CD4-positive, alpha-beta T cell treated with Interferon gamma for 1 hour (primary cell): ENCODE results near the gene OR4D10.
"Not testable (repeated sequence)": the region's sequence is repeated elsewhere in the genome, so short reads cannot be mapped to it uniquely, and the experiment has no call there.

Experiments
- DNase-seq: peaks from one replicate; pipeline ENCODE4 v3.0.0-alpha.2; 2020

The OR4D10 gene

GRCh38 chr11:59473015-59473414 is at the start of gene OR4D10:
OR4D10 (plus strand) TSS chr11:59473315; CDS start chr11:59477430, 4,115 bp downstream.
- DNase-seq, result no peak

DNA sequence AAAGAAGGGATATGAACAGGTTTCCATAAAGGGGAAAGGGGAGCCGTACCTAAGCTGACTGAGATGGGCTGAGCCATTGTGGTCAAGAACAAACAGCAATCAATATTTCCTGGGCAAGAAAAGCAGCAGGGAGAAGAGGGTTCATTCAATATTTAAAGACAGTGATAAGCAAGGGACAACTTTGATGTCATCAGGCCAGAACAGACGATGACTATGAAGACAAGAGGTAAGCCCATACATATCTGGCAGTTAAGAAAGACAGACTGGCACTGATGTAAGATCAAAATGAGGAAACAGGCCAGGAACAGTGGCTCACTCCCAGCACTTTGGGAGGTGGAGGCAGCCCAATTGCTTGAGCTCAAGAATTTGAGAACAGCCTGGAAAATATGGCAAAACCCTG is 49.3 kb upstream of the OR4D10 start:
- DNase-seq, result no peak

DNA sequence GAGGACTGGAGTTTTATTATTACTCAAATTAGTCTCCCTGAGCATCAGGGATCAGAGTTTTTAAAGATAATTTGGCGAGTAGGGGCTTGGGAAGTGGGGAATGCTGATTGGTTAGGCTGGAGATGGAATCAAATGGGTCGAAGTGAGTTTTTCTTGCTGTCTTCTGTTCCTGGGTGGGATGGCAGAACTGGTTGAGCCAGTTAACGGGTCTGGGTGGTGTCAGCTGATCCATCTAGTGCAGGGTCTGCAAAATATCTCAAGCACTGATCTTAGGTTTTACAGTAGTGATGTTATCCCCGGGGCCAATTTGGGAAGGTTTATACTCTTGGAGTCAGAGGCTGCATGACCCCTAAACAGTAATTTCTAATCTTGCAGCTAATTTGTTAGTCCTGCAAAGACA is 48.0 kb upstream of the OR4D10 start:
- no peak for DNase-seq

- DNase-seq, result no peak
Observed at GRCh38 chr11:59426361-59427067, 46.6 kb upstream of the OR4D10 start, which contains the start of gene OR5A2. OR5A2 (minus strand) TSS chr11:59426413; CDS start chr11:59422953, 3,460 bp downstream.

DNA sequence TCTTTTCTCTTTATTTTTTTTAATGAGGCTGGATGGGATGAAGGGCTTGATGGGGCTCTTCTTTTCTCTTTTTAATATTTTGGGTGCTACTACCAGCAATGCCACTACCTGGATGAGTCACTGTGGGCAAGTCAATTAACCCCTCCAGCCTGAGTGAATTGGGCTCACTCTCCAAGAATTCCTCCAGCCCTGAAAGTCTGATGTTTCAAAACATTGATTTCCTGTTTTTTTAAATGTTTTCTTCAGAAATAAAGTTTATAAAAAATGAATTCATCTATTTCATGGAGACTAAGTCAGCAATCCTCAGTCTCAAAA is 46.1 kb upstream of the OR4D10 start:
- no peak for DNase-seq

DNA sequence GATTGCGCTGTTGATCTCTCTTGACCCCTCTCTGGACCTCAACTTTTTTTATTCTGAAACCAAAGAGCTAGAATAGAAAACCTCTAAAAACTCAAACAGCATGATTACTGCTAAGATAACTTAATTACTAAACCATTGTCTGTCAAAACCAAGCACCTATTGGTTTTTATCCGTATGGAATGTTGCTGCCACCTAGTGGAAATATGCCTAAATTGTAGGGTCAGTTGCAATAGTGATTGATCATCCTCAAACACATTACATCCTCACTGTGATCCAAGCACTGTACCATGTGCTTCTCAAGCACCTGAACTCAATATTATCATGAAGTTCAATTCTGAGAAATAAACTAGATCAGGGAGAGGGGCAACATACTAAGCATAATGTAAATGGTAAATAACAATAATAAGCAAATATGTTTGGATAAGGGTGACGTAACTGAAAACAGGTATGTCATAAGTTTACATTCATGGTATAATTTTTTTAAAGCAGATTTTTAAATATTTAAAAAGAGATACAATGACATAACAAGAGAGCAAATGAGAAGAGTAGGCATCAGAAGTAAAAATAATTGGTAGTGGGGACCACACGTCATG is 43.1 kb upstream of the OR4D10 start:
- no peak for DNase-seq

DNA sequence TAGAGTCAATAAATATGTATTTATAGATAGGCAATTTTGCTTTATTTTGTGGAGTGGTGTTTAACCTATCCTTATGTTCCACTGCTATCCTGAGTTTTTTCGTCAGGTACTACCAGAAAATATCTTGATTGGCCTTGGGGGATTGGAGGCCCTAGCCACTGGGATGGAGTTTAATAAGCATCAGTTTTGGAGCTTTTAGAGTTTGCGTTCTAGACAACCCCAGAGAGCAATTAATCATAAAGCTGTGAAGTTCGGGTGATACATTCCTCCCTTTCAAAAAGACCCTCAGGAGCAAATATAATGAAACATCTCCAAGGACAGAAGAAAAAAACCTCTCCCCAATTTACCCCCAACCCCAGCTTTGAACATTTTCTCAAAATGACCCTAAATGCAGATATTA is 36.9 kb upstream of the OR4D10 start, which contains the start of gene OR5A1:
Gene OR5A1, plus strand, starts transcription at position 301 of the 400 bp plus-strand sequence. CDS start 6,700 bp downstream, outside the sequence.
- no peak for DNase-seq

DNA sequence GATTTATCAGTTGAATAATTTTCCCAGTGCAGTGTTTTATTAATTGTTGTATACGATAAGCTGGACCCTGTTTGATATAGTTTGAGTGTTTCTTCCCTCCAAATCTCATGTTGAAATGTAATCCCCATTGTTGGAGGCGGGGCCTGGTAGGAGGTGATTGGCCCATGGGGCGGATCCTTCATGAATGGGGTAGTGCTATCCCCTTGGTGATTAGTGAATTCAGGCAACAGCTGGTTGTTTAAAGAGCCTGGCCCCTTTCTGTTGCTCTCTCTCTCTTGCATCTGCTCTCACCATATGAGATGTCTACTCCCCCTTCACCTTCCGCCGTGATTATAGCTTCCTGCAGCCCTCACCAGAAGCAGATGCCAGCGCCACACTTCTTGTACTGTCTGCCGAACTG is 35.3 kb upstream of the OR4D10 start:
- no peak for DNase-seq

DNA sequence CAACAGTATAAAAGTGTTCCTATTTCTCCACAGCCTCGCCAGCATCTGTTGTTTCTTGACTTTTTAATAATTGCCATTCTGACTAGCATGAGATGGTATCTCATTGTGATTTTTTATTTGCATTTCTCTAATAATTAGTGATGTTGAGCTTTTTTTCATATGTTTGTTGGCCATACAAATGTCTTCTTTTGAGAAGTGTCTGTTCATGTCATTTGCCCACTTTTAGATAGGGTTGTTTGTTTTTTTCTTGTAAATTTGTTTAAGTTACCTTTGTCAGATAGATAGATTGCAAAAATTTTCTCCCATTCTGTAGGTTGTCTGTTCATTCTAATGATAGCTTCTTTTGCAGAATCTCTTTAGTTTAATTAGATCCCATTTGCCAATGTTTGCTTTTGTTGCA is 27.5 kb upstream of the OR4D10 start:
- not testable (repeated sequence) for DNase-seq

DNA sequence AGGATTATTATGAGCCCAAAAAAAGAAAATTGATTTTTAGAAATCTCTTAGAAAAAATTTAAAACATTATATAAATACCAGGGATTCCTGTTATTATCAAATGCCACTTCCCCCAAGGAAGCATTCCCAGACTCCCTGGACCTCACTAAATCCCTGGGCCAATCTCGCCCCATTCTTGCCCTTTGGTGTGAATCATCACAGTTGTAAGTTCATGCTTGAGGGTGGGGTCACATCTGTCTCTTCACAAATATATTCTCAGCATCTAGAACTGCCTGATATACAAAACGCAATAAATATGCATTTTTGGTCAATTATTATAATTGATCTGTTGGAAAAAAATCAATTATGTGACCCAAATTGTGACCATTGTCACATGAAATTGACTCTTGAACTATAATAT is 24.6 kb upstream of the OR4D10 start:
- no peak for DNase-seq

DNA sequence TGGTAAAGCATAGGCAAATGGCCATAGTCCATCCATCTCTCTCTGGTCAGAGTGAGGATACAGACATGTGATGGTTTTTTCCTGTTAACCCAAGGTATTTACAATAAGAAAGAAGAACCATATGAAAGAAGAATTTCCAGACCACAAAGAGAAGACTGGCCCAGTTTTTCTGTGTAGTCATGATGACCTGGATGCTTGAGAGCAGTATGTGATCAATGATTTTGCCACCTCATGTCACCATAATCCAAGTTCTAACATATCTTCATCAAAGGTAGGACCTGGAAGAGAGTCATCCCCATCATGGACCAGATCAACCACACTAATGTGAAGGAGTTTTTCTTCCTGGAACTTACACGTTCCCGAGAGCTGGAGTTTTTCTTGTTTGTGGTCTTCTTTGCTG is 16.5 kb upstream of the OR4D10 start, which contains the start of gene OR4D6:
Gene OR4D6, plus strand, starts transcription at position 301 of the 400 bp plus-strand sequence. Its CDS starts 0 bp downstream, at position 301.
- DNase-seq, result no peak

DNA sequence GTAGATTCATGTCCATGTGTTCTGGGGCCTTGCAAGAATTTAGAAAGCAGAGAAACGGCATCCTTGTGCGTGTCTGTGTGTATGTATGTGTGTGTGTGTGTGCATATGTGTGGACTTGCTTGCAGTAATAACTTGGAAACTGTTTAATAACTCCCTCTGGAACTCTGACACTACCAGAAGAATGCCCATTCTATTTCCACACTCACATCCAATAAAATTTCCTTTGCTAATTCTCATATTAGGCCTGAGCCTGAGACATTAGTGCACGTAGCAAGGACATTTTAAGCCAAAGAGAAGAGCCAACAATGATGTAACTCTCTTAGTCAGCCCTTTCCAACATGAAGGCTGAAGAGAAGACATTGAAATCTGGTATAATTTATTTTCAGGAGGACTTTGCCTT is 13.2 kb upstream of the OR4D10 start:
- DNase-seq, result no peak

DNA sequence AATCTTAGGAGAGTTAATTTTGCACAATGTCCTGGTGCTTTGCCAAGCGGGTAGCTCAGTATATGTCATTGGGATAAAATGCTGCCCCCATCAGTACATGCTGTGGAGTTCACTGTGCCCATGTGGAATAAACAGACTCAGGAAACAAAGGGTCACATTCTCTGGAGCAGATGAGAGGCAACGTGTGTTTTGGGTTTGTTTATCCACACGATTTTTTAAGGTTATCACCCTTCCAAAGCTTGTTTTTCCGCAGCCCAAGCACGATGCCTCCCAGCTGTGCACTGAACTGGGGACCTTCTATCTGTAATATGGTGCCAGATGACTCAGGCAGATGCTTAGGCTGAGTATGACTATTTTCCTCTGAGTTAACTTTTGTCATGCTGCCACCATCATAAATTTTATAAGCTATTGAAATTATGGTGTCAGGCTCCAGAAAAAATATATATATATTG is 9.9 kb upstream of the OR4D10 start:
- no peak for DNase-seq

- no peak for DNase-seq
Observed at GRCh38 chr11:59475176-59475575, 2.1 kb downstream of the OR4D10 start.

GRCh38 chr11:59479906-59480305 is 6.8 kb downstream of the OR4D10 start:
- no peak for DNase-seq

DNA sequence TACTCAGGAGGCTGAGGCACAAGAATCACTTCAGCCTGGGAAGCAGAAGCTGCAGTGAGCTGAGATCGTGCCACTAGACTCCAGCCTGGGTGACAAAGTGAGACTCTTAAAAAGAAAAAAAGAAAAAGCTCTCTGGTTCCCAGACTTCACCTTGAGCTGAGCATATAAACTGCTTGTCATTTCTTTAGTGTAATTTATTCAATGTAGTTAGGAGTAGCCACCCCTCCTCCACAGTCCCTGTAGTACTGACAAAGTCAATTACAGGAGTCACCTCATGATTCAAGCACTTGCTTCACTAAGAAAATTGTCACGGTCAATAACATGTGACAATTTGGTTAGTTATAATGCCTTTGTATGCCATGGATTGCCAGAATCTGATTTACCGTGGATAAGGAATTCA is 7.2 kb downstream of the OR4D10 start:
- DNase-seq, result no peak

DNA sequence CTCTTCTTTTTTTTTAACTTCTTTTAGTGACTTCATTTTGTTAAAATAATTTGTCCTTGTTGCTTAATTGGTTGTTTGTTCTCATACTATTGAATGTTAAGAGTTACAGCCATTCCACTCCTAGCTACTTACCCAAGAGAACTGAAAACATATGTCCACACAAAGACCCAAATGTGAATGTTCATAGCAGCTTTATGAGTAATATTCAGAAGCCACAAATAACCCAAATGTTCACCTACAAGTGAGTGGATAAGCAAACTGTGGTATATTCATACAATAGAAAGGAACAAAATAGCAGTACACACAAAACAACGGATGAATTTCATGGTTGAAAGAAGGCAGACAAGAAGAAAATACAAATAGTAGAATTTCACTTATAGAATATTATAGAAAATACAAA is 28.8 kb downstream of the OR4D10 start:
- DNase-seq, result no peak

DNA sequence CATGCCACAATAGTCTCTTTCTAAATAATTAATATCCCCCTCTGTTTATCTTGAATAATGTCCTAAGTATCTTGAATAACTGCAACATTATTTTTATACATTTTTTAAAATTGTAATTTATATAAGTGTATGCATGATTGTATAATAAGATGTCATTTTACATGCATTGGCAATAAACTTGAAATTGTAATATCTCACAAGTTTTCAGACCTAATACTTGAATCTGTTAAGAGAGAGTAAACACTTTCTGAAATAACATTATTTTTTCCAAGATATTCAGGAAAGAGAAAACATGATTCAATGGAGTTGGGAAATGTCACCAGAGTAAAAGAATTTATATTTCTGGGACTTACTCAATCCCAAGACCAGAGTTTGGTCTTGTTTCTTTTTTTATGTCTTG is 30.2 kb downstream of the OR4D10 start, which contains the start of gene OR4D11:
Gene OR4D11, plus strand, starts transcription at position 301 of the 400 bp plus-strand sequence. Its CDS starts 0 bp downstream, at position 301.
- no peak for DNase-seq

DNA sequence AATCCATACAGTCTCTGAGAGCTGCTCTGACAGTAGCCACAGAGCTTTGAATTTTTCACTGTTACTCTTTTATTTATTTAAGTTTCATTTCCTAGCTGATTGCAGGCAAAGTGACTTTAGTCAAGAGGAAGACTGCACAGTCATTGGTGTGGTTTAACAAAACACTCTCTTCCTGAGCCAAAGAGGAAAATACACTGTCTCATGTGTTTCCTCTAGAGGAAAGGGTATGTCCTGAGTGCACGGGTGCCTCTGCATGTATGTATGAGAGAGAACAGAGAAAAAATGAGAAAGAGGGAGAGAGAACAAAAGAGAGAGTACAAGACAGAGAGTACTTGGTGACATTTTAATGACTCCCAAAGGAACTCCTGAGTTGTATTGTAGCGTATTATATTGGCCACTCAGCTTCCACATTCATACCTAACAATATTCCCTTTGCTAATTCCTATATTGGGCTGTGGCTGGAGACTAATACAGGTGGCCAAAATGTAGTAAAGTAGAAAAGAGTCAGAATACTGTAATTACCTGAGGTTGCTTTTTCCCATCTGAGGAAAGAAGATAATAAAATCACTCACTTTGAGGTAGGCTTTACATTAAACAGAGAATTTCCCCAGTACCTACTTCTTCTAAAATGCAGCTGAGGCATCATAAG is 38.0 kb downstream of the OR4D10 start, which contains the start of gene OR4D9:
Gene OR4D9, plus strand, starts transcription at position 599 of the 649 bp plus-strand sequence. CDS start 3,374 bp downstream, outside the sequence.
- no peak for DNase-seq

GRCh38 chr11:59511675-59512074 is 38.6 kb downstream of the OR4D10 start:
- no peak for DNase-seq

DNA sequence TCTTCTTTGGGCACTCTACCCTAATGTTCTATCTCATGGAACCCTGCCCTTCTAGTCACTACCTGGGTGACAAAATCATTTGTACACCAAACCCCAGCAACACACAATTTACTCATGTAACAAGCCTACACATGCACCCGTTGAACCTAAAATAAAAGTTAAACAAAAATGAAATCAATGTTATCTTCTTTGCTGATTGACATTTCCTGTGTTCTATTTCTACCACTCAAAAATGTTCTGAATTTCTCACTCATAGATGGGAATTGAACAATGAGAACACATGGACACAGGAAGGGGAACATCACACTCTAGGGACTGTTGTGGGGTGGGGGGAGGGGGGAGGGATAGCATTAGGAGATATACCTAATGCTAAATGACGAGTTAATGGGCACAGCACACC is 47.0 kb downstream of the OR4D10 start:
- not testable (repeated sequence) for DNase-seq

DNA sequence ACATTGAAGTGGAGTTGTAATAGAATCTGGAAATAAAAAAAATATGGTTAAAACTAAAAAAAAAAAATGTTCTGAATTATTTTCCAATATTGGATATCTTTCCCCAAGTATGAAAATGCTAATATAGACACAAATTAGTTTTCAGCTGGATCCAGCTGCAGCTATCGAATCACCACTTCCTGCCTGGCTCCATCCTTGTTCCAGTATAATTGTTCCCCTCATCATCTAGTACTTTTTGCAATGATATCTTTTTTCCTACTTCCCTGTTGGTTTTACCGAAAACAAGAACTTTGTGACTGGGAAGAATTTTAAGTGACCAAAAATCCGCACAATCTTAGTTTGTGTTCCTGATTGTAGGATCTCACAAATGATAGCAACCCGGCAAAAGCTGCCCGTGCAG is 47.6 kb downstream of the OR4D10 start:
- no peak for DNase-seq

DNA sequence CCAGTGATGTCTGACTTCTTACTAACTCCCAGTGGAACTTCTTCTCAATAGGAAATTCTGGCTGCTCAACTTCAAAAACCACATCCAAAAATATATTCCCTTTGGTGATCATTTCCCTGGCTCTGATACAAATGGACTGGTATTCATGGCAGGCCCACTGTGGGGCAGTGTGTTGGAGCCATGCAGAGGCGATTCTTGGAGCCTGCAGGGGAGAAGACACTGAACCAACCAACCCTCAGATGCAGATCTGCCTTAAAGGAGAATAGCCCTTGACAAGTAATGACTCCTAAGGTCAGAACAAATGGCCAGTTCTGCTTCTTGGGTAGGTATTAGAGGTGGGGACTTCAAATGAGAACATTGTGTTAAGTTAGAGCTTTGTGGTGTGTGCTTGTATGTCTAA is 50.4 kb downstream of the OR4D10 start:
- DNase-seq, result no peak

DNA sequence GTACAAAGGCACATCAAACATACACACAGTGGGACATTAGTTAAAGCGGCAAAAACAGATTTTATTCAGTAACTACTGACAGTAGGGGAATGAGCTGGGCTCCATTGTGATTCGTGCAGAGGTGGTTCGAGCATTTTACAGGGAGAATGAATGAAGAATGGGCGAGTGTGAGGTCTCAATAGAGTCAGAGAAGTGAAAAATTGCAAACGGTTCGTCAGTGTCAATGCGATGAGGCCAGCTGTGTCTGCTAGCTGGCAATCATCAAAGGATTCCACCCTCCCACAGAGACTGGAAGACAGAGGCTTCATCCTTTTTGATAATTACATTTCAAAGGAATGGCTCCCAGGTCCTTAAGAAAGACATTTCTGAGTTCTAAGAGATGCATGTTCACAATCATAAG is 55.6 kb downstream of the OR4D10 start:
- DNase-seq, result no peak
